Subcutaneous abdominal adipose tissue (tissue), 5 donors: ENCODE data around the gene TGM4.

ENCODE experiments used
- H3K27ac ChIP-seq: one replicate; pipeline ENCODE4 v1.7.0; 2013; ENCODE audit warnings: low read depth, mild to moderate bottlenecking, inconsistent platforms, low read length, moderate library complexity
- H3K27me3 ChIP-seq, 5 donors: one replicate each; pipeline ENCODE4 v1.7.0; 2013; ENCODE audit warnings: low read length in 5 of 5, inconsistent platforms in 1 of 5; ENCODE audit not compliant: control insufficient read depth in 5 of 5, insufficient read depth in 4 of 5
- H3K36me3 ChIP-seq, 5 donors: one replicate each; pipeline ENCODE4 v1.7.0; 2013; ENCODE audit warnings: low read length in 5 of 5; ENCODE audit not compliant: control insufficient read depth in 5 of 5, insufficient read depth in 5 of 5
- H3K4me1 ChIP-seq, 5 donors: one replicate each; pipeline ENCODE4 v1.7.0; 2013; ENCODE audit warnings: low read length in 5 of 5, mild to moderate bottlenecking in 3 of 5, moderate library complexity in 1 of 5; ENCODE audit not compliant: control insufficient read depth in 5 of 5, insufficient read depth in 5 of 5
- H3K4me3 ChIP-seq, 5 donors: one replicate each; pipeline ENCODE4 v1.7.0; 2013; ENCODE audit warnings: low read length in 5 of 5, low read depth in 1 of 5
- H3K9ac ChIP-seq, 5 donors: one replicate each; pipeline ENCODE4 v1.7.0; 2013; ENCODE audit warnings: low read length in 5 of 5, mild to moderate bottlenecking in 4 of 5, moderate library complexity in 3 of 5
- H3K9me3 ChIP-seq, 5 donors: one replicate each; pipeline ENCODE4 v1.7.0; 2013; ENCODE audit warnings: low read length in 5 of 5; ENCODE audit not compliant: control insufficient read depth in 5 of 5
- donor health status: healthy.
- donor health status: healthy.
- donor health status: healthy.
- donor health status: healthy.
- donor health status: healthy.

Gene TGM4

DNA sequence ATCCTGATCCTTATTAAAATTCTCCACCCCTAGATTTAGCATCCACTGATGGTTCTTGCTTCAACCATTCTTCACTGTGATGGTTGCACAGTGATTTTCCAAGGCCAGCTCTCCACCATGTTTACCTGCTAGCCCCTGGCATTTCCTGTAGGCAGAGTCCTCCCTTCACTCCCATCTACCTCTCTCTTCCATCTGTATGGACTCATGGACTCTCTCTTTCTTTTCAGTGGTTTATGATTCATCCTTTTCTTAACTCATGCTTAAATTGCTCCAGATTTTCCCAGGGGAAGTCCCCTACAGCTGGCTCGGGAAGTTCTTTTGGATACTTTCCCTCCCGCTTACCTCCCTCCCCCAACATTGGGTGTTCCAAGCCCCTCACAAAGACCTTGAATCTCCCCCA lies 18.7 kb downstream of the TGM4 start:
- Histone ChIP-seq H3K36me3 (no peaks in the 10 kb centered on the region), H3K27ac (no peak overlapping the region), H3K27me3 (peaks cover 0 to 3% (median 0%) of the 10 kb centered on the region in 5 donors), H3K4me1 (no peaks in the 10 kb centered on the region), H3K4me3 (no peak overlapping the region), H3K9ac (no peak overlapping the region), H3K9me3 (no peaks in the 10 kb centered on the region)

DNA sequence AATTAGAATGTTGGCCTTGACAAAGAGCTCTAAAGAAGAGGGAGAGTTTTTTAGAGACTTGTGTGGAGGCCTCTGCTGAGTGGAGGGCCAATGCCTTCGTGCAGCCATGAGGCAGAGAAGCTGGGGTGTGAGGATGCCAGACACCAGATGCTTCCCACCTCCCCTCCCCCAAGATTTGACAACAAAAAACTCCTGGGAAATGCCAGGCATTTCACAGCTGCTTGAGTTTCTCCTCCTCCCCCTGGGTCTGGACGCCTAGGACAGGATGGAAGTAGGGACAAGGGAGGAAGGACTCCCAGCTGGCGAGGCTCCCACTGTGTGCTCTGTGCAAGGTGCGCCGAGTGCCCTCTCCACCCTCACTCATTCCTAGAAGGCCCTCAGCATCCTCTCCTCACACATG lies 20.1 kb downstream of the TGM4 start:
- H3K9ac ChIP-seq = no peak overlapping the region
- H3K4me1 ChIP-seq = no peaks in the 10 kb centered on the region
- no peak overlapping the region for H3K4me3 ChIP-seq
- peaks cover 0 to 14% (median 6%) of the 10 kb centered on the region in 5 donors for H3K27me3 ChIP-seq
- no peaks in the 10 kb centered on the region for H3K36me3 ChIP-seq
- no peaks in the 10 kb centered on the region for H3K9me3 ChIP-seq
- no peak overlapping the region for H3K27ac ChIP-seq

DNA sequence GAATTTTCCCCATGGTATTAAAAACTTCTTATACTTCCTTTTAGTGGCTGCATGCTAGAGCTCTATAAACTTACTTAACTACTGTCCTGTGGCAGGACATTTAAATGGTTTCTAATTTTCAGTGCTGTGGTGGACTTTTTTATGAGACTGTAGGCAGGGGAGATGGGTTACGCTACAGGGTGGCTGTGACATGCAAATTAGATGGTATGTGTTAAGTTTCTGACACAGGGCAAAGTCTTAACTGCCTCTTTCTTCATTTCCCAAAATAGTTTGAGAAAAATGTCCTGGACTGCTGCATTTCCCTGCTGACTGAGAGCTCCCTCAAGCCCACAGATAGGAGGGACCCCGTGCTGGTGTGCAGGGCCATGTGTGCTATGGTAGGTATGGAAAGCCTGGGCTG lies 22.0 kb downstream of the TGM4 start:
- no peaks in the 10 kb centered on the region for H3K9me3 ChIP-seq
- H3K4me3 ChIP-seq = no peak overlapping the region
- H3K36me3 ChIP-seq = no peaks in the 10 kb centered on the region
- peaks cover 5 to 30% (median 13%) of the 10 kb centered on the region in 5 donors for H3K27me3 ChIP-seq
- H3K27ac ChIP-seq = no peak overlapping the region
- no peaks in the 10 kb centered on the region for H3K4me1 ChIP-seq
- H3K9ac ChIP-seq = no peak overlapping the region

DNA sequence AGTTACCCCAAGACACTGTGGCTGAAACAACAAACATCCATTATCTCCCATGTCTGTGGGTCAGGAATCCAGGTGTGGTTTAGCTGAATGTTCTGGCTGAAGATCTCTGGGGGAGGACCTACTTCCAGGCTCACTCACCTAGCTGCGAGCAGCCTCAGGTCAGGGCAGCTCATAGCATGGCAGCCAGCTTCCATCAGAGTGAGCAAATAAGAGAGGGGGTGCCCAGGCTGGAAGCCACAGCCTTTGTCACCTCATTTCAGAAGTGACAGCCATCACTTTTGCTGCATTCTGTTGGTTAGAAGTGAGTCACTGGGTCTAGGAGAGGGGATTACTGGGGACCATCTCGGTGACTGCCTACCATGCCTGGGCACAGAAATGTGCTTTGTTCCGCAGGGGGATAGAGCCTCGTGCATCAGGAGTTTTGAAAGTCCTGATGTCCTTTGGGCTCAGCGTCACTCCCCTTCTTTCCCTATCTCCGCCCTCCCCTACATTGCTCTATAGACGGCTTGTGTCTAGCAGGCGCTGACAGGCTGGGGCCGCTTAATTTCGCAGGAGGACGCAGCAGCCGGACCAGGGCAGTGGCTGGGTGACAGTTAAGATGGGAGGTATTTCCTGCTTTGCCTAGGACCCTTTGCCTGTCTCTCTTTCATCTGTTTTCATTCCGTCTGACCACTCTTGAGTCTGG lies 25.4 kb downstream of the TGM4 start:
- peaks cover 5 to 33% (median 23%) of the 10 kb centered on the region in 5 donors for H3K27me3 ChIP-seq
- no peak overlapping the region for H3K9ac ChIP-seq
- H3K4me1 ChIP-seq = no peaks in the 10 kb centered on the region
- no peak overlapping the region for H3K4me3 ChIP-seq
- H3K27ac ChIP-seq = no peak overlapping the region
- H3K9me3 ChIP-seq = no peaks in the 10 kb centered on the region
- H3K36me3 ChIP-seq = no peaks in the 10 kb centered on the region

DNA sequence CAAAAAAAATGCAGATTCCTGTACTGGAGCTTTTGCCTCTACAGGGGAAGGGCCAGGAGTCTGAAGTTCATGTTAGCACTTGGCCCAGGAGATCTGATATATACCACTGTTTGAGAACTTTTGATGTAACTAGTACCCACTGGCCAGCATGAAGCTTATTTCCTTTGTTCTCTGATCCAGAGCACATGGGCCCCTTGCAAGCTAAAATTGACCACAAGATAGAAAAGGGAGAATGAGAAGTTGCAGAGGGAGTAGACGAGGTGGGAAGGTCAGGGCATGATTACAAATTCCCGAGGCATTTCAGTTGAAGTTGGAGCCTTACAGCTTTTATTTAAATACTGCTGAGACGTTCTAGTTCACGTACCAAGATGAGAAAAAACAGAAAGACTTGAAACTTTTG lies 28.2 kb downstream of the TGM4 start:
- no peak overlapping the region for H3K4me3 ChIP-seq
- H3K9ac ChIP-seq = no peak overlapping the region
- H3K36me3 ChIP-seq = no peaks in the 10 kb centered on the region
- H3K4me1 ChIP-seq = no peaks in the 10 kb centered on the region
- H3K9me3 ChIP-seq = no peaks in the 10 kb centered on the region
- no peak overlapping the region for H3K27ac ChIP-seq
- H3K27me3 ChIP-seq = peaks cover 5 to 36% (median 27%) of the 10 kb centered on the region in 5 donors

DNA sequence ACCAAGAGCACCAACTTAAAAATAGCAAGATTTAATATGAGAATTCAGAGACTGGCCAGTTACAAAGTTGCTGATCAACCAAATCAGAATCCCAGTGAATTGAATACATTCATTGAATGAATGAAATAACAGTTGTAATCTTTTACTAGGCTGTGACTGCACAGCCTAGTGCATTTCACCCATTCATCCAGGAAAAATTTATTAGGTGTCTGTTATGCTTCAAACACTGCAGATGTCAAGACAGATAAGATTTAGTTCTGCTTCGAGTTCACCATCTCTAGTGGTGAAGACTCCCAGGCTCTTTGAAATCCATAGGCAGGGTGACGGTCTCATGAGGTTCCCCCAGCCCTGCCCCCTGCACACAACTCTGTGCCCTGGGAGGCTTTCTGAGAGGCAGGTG lies 28.9 kb downstream of the TGM4 start:
- Histone ChIP-seq H3K36me3 (no peaks in the 10 kb centered on the region), H3K9ac (no peak overlapping the region), H3K9me3 (no peaks in the 10 kb centered on the region), H3K27me3 (peaks cover 5 to 39% (median 26%) of the 10 kb centered on the region in 5 donors), H3K4me3 (no peak overlapping the region), H3K4me1 (no peaks in the 10 kb centered on the region), H3K27ac (no peak overlapping the region)

DNA sequence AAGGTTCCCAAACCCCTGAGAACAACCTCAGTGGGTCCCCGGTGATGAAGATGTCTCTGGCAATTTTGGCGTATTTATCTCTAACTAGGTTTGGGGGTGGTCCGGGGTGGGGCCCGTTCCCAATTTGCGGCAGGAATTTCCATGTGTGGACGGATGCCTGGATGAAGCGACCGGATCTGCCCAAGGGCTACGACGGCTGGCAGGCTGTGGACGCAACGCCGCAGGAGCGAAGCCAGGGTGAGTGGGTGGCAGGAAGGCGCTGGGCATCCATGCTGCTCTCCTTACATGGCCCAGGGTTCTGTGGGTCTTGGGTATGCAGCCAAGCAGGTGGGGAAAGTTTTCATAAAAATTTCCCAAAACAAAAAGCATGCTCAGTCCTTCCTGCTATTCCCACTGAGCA lies 29.3 kb downstream of the TGM4 start:
- no peaks in the 10 kb centered on the region for H3K4me1 ChIP-seq
- H3K27me3 ChIP-seq = peaks cover 5 to 35% (median 21%) of the 10 kb centered on the region in 5 donors
- no peak overlapping the region for H3K27ac ChIP-seq
- H3K9ac ChIP-seq = no peak overlapping the region
- no peak overlapping the region for H3K4me3 ChIP-seq
- H3K36me3 ChIP-seq = no peaks in the 10 kb centered on the region
- H3K9me3 ChIP-seq = no peaks in the 10 kb centered on the region

DNA sequence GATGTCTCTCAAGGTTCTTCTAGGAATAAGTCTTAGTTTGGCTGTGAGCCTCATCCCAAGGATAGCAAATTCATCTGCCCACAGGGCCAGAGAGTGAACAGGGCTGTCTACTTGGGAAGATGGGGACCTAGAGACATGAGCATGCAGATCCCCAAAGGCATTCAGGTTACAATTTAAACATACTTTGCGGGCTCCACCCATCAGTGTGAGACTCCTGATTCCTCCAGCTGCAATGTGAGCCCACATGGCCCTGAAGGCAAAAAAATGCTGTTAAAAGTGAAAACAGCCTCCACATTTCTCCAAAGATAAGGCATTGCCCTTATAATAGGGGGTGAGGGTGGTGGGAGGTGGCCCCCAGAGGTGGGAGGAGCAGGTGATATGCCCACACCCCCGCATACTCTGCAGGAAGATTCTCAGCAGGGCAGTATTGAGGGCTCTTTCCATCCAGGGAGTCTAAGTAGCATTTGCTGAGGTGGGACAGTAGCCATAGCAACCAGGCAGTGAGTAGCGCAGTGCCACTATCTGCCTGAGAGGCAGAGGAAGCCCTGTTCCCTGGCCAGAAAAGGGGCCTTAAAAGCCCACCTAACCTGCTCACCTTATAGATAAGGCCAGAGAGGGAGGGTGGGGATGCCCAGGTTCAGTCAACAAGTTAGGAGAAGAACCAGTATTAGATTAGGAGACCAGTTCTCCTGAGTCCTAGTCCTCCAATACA lies 31.2 kb downstream of the TGM4 start:
- Histone ChIP-seq H3K4me3 (no peak overlapping the region), H3K4me1 (no peaks in the 10 kb centered on the region), H3K9ac (no peak overlapping the region), H3K36me3 (no peaks in the 10 kb centered on the region), H3K27me3 (peaks cover 0 to 21% (median 11%) of the 10 kb centered on the region in 5 donors), H3K27ac (no peak overlapping the region), H3K9me3 (no peaks in the 10 kb centered on the region)

DNA sequence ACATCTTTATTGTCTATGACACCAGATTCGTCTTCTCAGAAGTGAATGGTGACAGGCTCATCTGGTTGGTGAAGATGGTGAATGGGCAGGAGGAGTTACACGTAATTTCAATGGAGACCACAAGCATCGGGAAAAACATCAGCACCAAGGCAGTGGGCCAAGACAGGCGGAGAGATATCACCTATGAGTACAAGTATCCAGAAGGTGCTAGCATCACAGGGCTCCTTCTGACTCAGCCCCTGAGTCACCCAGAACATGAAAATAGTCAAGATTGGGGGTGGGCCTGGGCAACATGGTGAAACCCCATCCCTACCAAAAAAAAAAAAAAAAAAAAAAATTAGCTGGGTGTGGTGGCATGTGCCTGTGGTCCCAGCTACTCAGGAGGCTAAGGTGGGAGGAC lies 32.6 kb downstream of the TGM4 start:
- H3K4me3 ChIP-seq = no peak overlapping the region
- no peaks in the 10 kb centered on the region for H3K4me1 ChIP-seq
- H3K9ac ChIP-seq = no peak overlapping the region
- H3K36me3 ChIP-seq = no peaks in the 10 kb centered on the region
- H3K27me3 ChIP-seq = peaks cover 0 to 12% (median 9%) of the 10 kb centered on the region in 5 donors
- no peak overlapping the region for H3K27ac ChIP-seq
- no peaks in the 10 kb centered on the region for H3K9me3 ChIP-seq

DNA sequence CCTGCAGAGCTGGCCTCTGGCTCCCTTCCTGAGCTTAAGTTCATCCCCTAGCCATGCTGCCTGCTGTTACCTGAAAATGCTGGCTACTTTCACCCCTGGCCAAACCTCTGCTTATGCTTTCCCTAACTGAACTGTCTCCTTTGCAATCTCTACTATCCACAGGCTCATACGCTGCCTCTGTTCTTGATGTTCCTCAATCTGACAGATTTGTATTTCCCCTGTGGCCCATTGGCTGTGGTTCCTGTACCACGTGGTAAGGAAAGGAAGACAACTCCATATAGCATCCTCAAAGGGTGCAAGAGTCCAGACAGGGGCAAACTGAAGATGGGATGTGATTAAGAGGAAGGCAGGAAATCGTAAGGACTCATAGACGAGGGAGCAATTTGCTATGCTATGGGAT lies 33.2 kb downstream of the TGM4 start:
- Histone ChIP-seq H3K4me1 (no peaks in the 10 kb centered on the region), H3K36me3 (no peaks in the 10 kb centered on the region), H3K9me3 (no peaks in the 10 kb centered on the region), H3K27ac (no peak overlapping the region), H3K4me3 (no peak overlapping the region), H3K27me3 (peaks cover 0 to 12% (median 9%) of the 10 kb centered on the region in 5 donors), H3K9ac (no peak overlapping the region)
